Activated naive CD8-positive, alpha-beta T cell treated with anti-CD3 and anti-CD28 coated beads, Interleukin-2, amount 10 ng/mL, durations not matched to agents 7 days and 5 days (primary cell): ENCODE results near the gene MIGA1. TPM values are rescaled to one million over a fixed set of nuclear protein-coding genes. Genes with fewer than 3 reads are reported as not detected.
"Not testable (repeated sequence)": the region's sequence is repeated elsewhere in the genome, so short reads cannot be mapped to it uniquely, and the experiment has no call there.

Experiments
- ATAC-seq: fragments of 150-1000 bp; cut with Tn5 transposase; one replicate; pipeline ENCODE4 v1.10.0; 2021; ENCODE audit warnings: low read depth, moderate library complexity
- POLR2A ChIA-PET: fragments of 350-600 bp; sonication (Branson Sonifier 250); formaldehyde crosslinking; loops from one replicate; lab custom pipeline; 2021; ENCODE audit warnings: antibody characterized with exemption; lab: Charles Lee
- DNase-seq: peaks from one replicate; pipeline ENCODE4 v3.0.0; 2021
- H3K27ac Mint-ChIP-seq: one replicate; pipeline ENCODE4 v1.8.0; 2022; ENCODE audit warnings: mild to moderate bottlenecking, mixed read lengths
- H3K27me3 Mint-ChIP-seq: one replicate; pipeline ENCODE4 v1.8.0; 2022; ENCODE audit warnings: mild to moderate bottlenecking, moderate library complexity, mixed read lengths
- H3K36me3 Mint-ChIP-seq: one replicate; pipeline ENCODE4 v1.8.0; 2021; ENCODE audit warnings: mild to moderate bottlenecking, mixed read lengths
- H3K4me1 Mint-ChIP-seq: one replicate; pipeline ENCODE4 v1.8.0; 2021; ENCODE audit warnings: mixed read lengths
- H3K4me3 Mint-ChIP-seq: one replicate; pipeline ENCODE4 v1.8.0; 2022; ENCODE audit warnings: mild to moderate bottlenecking, moderate library complexity, mixed read lengths
- H3K9me3 Mint-ChIP-seq: one replicate; pipeline ENCODE4 v1.8.0; 2021; ENCODE audit warnings: mixed read lengths
- total RNA-seq, 2 experiments: library from RNA; stranded (reverse); gene quantifications; one replicate each; pipeline ENCODE4 v1.2.3, GENCODE V29; 2021

MIGA1 gene
- total RNA-seq, 2 experiments from 2014 or later, result 13.6 to 14.3 TPM

DNA sequence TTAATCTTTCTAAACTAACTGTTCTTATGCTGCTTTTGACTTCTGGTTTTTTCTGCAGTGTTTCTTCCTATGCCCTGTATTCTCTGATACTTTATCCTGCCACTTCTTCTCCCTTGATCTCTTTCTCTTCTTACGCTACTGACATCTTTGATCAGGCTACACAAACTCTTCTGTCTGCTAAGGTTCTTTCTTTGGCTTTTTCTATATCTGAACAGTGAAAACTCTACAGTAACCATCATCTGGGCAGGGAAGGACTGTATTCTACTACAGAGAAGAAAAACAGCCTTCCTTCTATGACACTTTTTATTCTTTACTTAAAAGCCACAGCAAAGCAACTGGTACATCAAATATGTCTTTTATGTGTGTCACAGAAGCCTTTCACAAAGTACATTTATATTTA lies 101.6 kb downstream of the MIGA1 start:
- ATAC-seq (no peak), DNase-seq (no peak)
- H3K4me1 Mint-ChIP-seq, result no peaks in the 10 kb centered on the region
- H3K36me3 Mint-ChIP-seq, result peaks cover 7% of the 10 kb centered on the region
- no peaks in the 10 kb centered on the region for H3K9me3 Mint-ChIP-seq
- POLR2A ChIA-PET, result no interaction called here
- no peak overlapping the region for H3K4me3 Mint-ChIP-seq
- no peaks in the 10 kb centered on the region for H3K27me3 Mint-ChIP-seq
- H3K27ac Mint-ChIP-seq, result no peak overlapping the region

DNA sequence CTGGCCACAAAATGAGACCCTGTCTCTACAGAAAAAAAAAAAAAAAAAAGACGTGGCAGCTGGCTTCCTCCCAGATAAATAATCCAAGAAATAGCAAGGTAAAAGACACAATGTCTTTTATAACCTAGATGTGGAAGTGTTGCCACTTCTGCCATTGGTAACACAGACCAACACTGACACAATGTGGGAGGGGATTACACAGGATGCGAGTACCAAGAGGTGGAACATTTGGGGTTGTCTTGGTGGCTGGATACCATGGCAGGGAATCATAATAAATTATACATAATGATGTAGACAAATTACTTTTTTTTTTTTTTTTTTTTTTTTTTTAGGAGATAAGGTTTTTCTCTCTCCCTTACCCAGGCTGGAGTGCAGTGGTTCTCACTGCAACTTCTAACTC lies 103.0 kb downstream of the MIGA1 start:
- peaks cover 7% of the 10 kb centered on the region for H3K36me3 Mint-ChIP-seq
- no peak overlapping the region for H3K27ac Mint-ChIP-seq
- H3K9me3 Mint-ChIP-seq, result no peaks in the 10 kb centered on the region
- no peaks in the 10 kb centered on the region for H3K4me1 Mint-ChIP-seq
- H3K4me3 Mint-ChIP-seq, result no peak overlapping the region
- ATAC-seq, result no peak
- POLR2A ChIA-PET, result no interaction called here
- no peak for DNase-seq
- peaks cover 4% of the 10 kb centered on the region for H3K27me3 Mint-ChIP-seq

DNA sequence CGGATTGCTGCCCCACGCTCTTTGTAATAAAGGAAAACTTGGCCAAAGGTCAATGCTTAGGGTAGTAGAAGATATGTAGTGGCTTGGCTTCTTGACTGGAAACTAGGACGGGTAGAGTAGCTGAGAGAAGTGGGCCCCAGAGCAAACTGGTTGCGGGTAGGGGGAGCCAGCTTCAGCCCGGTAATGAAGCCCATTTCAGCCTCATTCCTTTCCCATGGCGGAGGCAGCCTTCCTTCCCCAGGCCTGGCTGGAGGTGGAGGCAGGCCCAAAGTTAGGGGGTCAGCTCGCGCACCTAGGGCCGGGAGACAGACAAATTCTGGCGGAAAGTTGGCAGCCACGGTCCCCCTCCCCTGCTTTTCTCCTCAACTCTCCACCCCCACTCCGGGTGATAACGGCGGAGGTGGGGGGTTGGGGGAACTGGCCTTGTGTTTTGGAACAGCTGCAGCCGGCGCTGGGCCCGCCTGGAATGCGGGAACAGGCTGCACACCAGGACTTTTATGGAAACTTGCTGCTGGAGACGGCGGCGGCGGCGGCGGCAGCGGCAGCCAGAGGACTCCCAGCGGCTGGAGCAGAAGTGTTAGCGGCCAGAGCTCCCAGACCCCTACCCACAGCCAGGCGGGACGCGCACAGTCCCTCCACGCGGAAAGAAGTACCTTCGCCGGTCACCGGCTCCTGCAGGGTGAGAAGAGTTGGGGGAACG lies 108.8 kb downstream of the MIGA1 start, which contains the start of gene NEXN:
NEXN (plus strand) TSS at position 544 of the 700 bp plus-strand sequence. CDS start 27,483 bp downstream, outside the sequence.
- Mint-ChIP-seq H3K4me3 (peak within 1 kb of the TSS; percentile 69), H3K36me3 (peaks cover 2% of the 10 kb centered on the region), H3K4me1 (peaks cover 7% of the 10 kb centered on the region), H3K9me3 (no peaks in the 10 kb centered on the region), H3K27me3 (peaks cover 23% of the 10 kb centered on the region), H3K27ac (no peak within 1 kb of the TSS)
- ATAC-seq (peak; percentile 23), DNase-seq (peak; percentile 34)
- POLR2A ChIA-PET, result no interaction called here

DNA sequence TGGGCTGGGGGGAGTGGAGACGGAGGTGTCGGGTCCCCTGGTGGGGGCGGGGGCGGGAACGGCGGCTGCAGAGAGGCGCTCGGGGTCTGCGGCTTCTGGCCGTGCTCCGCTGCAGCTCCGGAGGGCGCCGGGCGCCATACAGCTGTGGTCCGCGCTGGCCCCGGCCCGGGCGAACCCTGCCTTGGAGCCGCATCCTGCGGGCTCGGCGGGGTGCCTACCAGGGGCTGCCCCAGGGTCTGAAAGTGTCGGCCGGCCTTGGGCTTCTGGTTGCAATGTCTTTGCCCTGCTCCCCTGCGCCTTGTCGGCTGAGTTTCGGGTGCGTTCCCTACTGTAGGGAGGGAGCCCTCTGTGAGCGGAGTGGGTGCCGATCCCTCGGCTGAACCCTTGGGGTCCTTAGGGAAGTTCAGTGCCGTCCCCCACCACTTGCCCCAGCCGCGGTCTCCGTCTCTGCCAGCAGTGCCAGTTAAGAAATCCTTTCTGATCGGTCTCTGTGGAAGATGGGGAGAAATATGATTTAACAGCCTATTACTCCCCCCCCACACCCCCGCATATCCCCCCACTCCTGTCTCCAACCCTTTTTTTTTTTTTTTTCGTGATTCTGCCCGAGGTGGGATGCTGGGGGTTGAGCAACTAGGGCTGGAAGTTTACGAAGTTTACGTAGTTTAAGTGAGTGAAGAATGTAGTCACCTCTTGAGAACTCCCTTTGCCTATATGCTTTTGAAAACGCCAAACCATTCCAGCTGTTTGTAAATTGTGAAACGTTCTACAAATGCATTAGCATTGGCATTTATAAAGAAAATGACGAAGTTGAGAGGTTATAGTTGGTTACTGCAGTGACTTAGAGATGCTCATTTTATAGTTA lies 109.6 kb downstream of the MIGA1 start:
- peaks cover 2% of the 10 kb centered on the region for H3K36me3 Mint-ChIP-seq
- peaks cover 7% of the 10 kb centered on the region for H3K4me1 Mint-ChIP-seq
- DNase-seq (peak; percentile 51), ATAC-seq (peak; percentile 83)
- H3K9me3 Mint-ChIP-seq, result no peaks in the 10 kb centered on the region
- H3K4me3 Mint-ChIP-seq, result peak overlapping the region; percentile 69
- H3K27ac Mint-ChIP-seq, result no peak overlapping the region
- peaks cover 23% of the 10 kb centered on the region for H3K27me3 Mint-ChIP-seq
- POLR2A ChIA-PET, result no interaction called here

DNA sequence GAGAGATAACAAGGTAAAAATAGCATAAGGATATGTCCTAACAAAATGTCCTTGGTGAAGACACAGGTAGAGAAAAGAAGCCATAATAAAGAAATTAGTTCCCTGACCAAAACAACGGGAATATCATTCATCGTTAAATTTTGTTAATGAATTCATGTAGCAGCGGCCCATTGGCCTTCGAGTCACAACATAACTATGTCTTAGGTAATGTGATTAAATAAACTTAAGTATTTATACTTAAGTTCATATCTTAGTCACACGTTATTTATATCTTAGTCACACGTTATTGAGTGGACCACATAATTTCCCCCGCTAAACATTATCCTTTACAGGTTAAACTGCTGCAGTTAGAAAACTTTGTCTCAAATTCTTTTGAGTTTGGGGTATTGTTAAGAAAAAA lies 110.2 kb downstream of the MIGA1 start:
- ATAC-seq (no peak), DNase-seq (no peak)
- no peaks in the 10 kb centered on the region for H3K9me3 Mint-ChIP-seq
- H3K4me3 Mint-ChIP-seq, result no peak overlapping the region
- H3K27me3 Mint-ChIP-seq, result peaks cover 23% of the 10 kb centered on the region
- no peak overlapping the region for H3K27ac Mint-ChIP-seq
- H3K36me3 Mint-ChIP-seq, result peaks cover 2% of the 10 kb centered on the region
- POLR2A ChIA-PET, result no interaction called here
- H3K4me1 Mint-ChIP-seq, result peaks cover 7% of the 10 kb centered on the region

DNA sequence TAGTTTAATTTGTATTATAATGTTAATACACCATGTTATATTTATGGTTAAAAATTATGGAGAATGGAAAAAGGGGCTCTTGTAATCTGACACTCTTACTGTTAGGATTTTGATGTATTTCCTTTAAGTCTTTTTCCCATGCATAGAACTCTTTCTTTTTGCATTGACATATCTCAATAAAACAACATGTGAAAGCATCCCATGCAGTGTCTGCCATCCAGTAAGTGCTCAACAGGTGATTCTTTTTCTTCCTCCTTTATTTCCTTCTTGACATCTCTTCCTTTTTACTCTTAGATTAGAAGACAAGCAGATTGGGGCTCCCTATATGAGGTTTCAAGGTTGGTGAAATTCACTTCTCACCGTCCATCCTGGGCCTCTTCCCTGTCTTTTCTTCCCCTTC lies 111.8 kb downstream of the MIGA1 start:
- Mint-ChIP-seq H3K4me3 (no peak overlapping the region), H3K27me3 (peaks cover 23% of the 10 kb centered on the region), H3K27ac (no peak overlapping the region), H3K36me3 (peaks cover 2% of the 10 kb centered on the region), H3K4me1 (peaks cover 7% of the 10 kb centered on the region), H3K9me3 (no peaks in the 10 kb centered on the region)
- POLR2A ChIA-PET, result no interaction called here
- ATAC-seq, result no peak
- DNase-seq, result no peak

DNA sequence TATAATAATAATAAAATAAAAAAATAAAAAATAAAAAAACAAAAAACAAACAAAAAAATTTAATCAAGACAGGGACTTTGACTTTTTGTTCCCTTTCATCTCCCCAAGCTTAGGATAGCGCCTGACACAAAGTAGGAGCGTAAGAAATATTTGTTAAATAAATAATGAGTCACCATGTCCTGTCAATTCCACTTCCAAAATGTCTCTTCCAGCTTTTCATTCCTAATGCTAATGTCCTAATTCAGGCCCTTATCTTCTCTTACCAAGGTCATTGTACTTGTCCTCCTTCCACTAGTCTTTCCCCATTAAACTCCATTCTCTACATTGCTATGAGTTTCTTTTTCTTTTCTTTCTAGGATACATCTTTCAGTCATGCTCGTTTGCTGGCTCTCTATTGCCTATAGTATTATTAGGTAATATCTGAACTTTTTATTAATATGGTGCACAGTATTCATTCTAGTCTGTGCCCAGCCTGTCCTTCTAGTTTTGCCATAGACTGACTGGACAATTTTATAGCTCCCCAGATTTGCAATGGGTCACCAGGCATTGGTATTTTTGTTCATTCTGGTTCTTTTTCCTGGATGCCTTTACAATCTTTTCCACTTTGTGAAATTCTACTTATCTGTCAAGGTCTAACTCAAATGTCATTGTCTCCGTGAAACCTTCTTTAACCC lies 120.3 kb downstream of the MIGA1 start:
- POLR2A ChIA-PET, result no interaction called here
- no peaks in the 10 kb centered on the region for H3K36me3 Mint-ChIP-seq

DNA sequence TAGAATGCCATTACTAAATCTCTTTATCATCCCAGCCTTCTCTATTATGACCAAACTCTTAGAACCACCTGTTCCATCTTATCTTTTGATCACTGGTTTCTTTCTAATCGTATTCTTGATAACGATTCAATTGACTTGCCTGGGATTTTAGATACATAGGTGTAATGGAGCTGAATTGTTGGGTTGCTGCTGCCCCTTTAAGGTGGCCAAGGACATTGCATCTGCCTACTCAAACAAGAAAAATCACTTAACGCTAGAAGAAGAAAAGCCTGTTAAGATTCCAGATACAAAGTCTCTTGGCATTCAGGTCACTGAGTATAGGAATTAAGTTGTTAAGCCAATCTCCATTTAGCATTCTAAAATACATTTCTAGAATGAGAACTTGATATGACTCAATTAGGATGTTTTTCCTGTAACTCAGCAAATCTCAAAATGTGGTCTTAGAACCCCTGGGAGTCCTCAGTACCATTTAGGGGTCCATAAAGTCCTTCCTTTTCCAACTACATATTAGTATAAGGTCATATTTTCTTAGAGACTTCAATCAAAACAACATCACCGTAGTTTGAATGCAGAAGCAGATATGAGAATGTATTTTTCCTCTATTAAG lies 121.3 kb downstream of the MIGA1 start:
- Mint-ChIP-seq H3K36me3 (no peaks in the 10 kb centered on the region), H3K27ac (no peak overlapping the region), H3K4me3 (no peak overlapping the region), H3K27me3 (no peaks in the 10 kb centered on the region), H3K4me1 (no peaks in the 10 kb centered on the region), H3K9me3 (no peaks in the 10 kb centered on the region)
- POLR2A ChIA-PET, result no interaction called here
- DNase-seq, result no peak
- peak; percentile 52 for ATAC-seq

More for the DNA sequence above, 120.3 kb downstream of the MIGA1 start:
- ATAC-seq (no peak), DNase-seq (no peak)
- no peaks in the 10 kb centered on the region for H3K4me1 Mint-ChIP-seq
- no peaks in the 10 kb centered on the region for H3K9me3 Mint-ChIP-seq
- no peak overlapping the region for H3K27ac Mint-ChIP-seq
- no peak overlapping the region for H3K4me3 Mint-ChIP-seq
- no peaks in the 10 kb centered on the region for H3K27me3 Mint-ChIP-seq

DNA sequence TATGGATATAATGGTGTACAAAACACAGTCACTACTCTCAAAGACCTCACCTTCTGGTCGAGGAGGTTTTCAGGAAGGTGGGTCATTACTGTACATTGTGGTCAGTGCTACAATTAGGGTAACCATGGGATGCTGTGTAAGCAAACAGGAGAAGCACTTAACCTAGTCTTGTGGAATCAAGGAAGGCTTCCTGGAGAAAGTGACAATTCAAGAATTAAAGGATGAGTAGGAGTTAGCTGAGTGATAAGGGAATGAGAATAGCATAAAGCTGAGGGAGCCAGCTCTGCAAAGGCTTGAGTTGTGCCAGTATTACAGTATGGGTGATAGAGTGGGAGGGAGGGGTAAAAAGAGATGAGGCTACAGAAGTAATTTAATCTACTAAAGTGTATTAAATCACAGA lies 126.2 kb downstream of the MIGA1 start:
- DNase-seq (no peak), ATAC-seq (no peak)
- no peaks in the 10 kb centered on the region for H3K27me3 Mint-ChIP-seq
- H3K36me3 Mint-ChIP-seq, result no peaks in the 10 kb centered on the region
- no peak overlapping the region for H3K4me3 Mint-ChIP-seq
- no peaks in the 10 kb centered on the region for H3K9me3 Mint-ChIP-seq
- no peak overlapping the region for H3K27ac Mint-ChIP-seq
- H3K4me1 Mint-ChIP-seq, result no peaks in the 10 kb centered on the region
- POLR2A ChIA-PET, result no interaction called here

DNA sequence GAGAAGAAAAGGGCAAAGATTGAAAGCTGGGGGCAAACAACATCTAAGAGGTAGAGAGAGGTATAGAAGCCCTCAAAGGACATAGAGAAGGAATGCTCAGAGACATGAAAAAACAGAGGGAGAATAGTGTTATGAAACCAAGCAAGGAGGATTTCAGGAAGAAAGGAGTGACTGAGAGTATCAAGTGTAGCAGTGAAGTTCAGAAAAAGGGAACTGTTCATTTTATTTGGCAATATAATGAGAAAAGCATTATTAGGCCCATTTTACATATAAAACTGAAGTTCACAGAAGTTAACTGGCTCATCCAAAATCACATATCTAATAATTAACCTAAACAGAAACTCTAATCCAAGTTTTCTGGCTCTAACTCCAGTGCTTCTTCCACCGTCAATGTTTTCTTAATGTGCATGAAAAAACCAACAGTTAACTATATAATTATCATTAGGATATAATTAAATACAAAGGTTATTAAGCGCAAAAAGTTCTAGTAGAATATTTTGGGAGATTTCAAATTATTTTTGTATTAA lies 126.6 kb downstream of the MIGA1 start:
- Mint-ChIP-seq H3K9me3 (no peaks in the 10 kb centered on the region), H3K36me3 (no peaks in the 10 kb centered on the region), H3K27me3 (no peaks in the 10 kb centered on the region), H3K4me3 (no peak overlapping the region), H3K4me1 (no peaks in the 10 kb centered on the region), H3K27ac (no peak overlapping the region)
- no peak for DNase-seq
- ATAC-seq, result no peak
- POLR2A ChIA-PET, result no interaction called here

DNA sequence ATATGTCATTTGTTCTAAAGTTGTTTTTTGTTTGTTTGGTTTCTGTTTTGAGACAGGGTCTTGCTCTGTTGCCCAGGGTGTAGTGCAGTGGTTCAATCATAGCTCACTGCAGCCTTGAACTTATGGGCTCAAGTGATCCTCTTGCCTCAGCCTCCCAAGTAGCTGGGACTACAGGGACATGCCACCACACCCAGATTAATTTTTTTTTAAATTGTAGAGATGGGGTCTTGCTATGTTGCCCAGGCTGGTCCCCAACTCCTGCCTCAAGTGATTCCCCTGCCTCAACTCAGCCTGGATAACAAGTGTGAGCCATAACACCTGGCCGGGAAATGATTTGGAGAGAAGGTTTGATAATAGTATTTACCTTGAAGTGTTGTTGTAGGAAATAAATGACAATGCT lies 127.2 kb downstream of the MIGA1 start:
- no peak for DNase-seq
- ATAC-seq, result no peak
- no peak overlapping the region for H3K27ac Mint-ChIP-seq
- H3K27me3 Mint-ChIP-seq, result no peaks in the 10 kb centered on the region
- POLR2A ChIA-PET, result no interaction called here
- H3K9me3 Mint-ChIP-seq, result no peaks in the 10 kb centered on the region
- H3K36me3 Mint-ChIP-seq, result no peaks in the 10 kb centered on the region
- no peak overlapping the region for H3K4me3 Mint-ChIP-seq
- H3K4me1 Mint-ChIP-seq, result no peaks in the 10 kb centered on the region

DNA sequence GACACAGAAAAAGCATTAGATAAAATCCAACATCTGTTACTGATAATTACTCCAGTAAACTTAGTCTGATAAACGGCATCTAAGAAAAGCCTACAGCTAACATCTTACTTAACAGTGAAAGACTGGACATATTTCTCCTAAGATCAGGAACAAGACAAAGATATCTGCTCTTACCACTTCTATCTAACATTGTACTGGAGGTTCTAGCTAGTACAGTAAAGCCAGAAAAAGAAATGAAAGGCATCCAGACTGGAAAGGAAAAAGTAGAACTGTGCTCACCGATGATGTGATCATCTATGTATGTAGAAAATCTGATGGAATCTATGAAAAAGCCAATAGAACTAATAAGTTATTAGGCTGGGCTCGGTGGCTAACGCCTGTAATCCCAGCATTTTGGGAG lies 130.7 kb downstream of the MIGA1 start:
- ATAC-seq (no peak), DNase-seq (no peak)
- H3K9me3 Mint-ChIP-seq, result no peaks in the 10 kb centered on the region
- H3K4me1 Mint-ChIP-seq, result no peaks in the 10 kb centered on the region
- no peak overlapping the region for H3K27ac Mint-ChIP-seq
- POLR2A ChIA-PET, result no interaction called here
- no peaks in the 10 kb centered on the region for H3K36me3 Mint-ChIP-seq
- H3K27me3 Mint-ChIP-seq, result no peaks in the 10 kb centered on the region
- no peak overlapping the region for H3K4me3 Mint-ChIP-seq

DNA sequence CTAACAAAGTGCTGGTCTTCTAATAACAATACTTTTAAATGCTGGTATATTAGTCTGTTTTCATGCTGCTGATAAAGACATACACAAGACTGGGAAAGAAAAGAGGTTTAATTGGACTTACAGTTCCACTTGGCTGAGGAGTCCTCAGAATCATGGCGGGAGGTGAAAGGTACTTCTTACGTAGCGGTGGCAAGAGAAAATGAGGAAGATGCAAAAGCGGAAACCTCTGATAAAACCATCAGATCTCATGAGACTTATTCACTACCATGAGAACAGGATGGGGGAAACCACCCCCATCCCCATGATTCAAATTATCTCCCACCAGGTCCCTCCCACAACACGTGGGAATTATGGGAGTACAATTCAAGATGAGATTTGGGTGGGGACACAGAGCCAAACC lies 139.5 kb downstream of the MIGA1 start:
- H3K4me3 Mint-ChIP-seq, H3K27ac Mint-ChIP-seq, H3K36me3 Mint-ChIP-seq, H3K4me1 Mint-ChIP-seq, H3K27me3 Mint-ChIP-seq, ATAC-seq, DNase-seq, POLR2A ChIA-PET, H3K9me3 Mint-ChIP-seq: not testable (repeated sequence)
